Stimulated activated CD8-positive, alpha-beta memory T cell treated with anti-CD3 and anti-CD28 coated beads, Interleukin-4, amount 100 ng/mL, for 4 hours (primary cell): ENCODE measurements around the gene CRY1.
A peak's percentile ranks its signal among the peaks of the same experiment; 100 is the strongest.
"Not testable (repeated sequence)": the region's sequence is repeated elsewhere in the genome, so short reads cannot be mapped to it uniquely, and the experiment has no call there.

Source experiments
- DNase-seq, 2 donors: peaks; one replicate each; pipeline ENCODE4 v3.0.0-alpha.2; 2020; ENCODE audit warnings: low read depth in 2 of 2, low spot score in 1 of 2

Gene CRY1

DNA sequence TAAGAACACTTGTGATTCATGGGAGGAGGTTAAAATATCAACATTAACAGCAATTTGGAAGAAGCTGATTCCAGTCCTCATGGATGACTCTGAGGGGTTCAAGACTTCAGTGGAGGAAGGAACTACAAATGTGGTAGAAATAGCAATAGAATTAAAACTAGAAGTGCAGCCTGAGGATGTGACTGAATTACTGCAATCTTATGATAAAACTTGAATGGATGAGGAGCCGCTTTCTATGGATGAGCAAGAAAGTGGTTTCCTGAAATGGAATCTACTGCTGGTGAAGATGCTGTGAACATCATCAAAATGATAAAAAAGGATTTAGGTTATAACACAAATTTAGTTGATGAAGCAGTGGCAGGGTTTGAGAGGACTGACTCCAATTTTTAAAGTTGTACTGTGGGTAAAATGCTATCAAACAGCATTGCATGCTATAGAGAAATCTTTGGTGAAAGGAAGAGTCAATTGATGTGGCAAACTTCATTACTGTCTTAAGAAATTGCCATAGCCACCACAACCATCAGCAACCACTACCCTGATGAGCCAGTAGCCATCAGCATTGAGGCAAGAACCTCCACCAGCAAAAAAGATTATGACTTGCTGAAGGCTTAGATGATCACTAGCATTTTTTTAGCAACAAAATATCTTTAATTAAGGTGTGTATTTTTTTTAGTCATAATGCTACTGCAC lies 80.5 kb downstream of the CRY1 start:
- DNase-seq = no peak

DNA sequence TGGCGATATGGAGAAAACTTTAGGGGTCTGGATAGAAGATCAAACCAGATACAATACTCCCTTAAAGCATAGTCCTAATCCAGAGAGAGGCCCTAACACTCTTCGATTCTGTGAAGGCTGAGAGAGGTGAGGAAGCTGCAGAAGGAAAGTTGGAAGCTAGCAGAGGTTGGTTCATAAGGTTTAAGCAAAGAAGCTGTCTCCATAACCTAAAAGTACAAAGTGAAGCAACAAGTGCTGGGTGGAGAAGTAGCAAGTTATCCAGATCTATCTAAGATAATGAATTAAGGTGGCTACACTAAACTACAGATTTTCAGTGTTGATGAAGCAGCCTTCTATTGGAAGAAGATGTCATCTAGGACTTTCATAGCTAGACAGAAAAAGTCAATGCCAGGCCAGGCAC lies 81.8 kb downstream of the CRY1 start:
- DNase-seq = no peak

DNA sequence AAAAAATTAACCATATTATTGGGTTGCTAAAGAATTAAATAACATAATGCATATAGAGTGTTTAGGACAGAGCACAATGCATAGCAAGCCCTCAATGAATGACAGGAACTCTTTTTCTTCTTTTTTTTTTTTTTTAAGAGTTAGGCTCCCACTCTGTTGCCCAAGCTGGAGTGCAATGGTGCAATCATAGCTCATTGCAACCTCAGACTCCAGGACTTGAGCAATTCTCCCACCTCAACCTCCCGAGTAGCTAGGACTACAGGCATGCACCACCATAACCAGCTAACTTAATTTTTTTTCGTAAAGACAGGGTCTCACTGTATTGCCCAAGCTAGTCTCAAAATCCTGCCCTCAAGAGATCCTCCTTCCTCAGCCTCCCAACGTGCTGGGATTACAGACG lies 85.9 kb downstream of the CRY1 start:
- no peak for DNase-seq

DNA sequence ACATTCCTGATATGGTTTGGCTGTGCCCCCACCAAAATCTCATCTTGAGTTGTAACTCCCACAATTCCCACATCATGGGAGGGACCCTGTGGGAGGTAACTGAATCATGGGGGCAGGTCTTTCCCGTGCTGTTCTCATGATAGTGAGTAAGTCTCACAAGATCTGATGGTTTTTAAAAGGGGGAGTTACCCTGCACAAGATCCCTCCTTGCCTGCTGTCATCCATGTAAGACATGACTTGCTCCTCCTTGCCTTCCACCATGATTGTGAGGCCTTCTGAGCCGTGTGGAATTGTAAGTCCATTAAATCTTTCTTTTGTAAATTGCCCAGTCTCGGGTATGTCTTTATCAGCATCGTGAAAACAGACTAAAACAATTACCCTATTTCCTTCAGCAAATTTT lies 90.7 kb downstream of the CRY1 start:
- not testable (repeated sequence) for DNase-seq

DNA sequence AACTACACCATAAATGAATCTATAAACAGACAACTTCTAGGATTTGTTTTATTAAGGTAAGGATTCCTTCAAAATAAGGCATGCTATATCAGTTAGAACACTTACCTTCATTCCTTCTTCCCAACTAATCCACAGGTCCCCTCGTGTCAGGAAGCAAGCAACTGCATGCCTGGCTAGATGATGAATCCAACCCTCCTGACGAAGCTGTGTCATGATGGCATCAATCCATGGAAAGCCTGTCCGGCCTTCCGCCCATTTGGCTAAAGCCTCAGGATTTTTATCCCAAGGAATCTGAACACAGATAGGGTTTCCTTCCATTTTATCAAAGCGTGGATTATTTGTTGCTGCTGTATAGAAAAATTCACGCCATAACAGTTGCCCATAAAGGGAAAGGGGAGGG lies 93.9 kb downstream of the CRY1 start:
- no peak for DNase-seq

DNA sequence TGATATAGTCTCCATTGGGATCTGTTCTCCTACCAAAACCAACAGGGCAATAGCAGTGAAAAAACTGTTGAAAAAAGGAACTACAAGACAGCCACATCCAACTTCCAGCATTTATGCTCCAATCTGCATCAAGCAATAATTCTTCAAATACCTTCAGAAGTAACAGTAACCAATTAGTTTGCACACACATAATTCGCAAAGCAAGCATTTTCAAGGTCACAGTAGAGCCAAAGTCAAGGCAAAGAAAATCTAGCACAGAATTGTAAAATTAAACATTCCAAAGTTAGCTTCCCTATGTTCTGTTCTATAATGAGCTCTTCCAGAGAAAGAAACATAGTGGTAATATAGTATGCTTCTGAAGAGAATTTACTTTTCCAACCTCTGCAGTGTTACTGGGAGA lies 95.4 kb downstream of the CRY1 start:
- DNase-seq = no peak

DNA sequence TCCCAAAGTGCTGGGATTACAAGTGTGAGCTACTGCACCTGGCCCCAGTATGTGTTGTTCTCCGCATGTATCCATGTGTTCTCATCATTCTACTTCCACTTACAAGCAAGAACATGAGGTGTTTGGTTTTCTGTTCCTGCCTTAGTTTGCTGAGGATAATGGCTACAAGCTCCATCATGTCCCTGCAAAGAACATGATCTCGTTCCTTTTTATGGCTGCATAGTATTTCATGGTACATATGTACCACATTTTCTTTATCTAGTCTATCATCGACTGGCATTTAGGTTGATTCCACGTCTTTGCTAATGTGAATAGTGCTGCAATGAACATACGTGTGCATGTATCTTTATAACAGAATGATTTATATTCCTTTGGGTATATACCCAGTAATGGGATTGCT lies 97.2 kb downstream of the CRY1 start:
- DNase-seq = not testable (repeated sequence)

DNA sequence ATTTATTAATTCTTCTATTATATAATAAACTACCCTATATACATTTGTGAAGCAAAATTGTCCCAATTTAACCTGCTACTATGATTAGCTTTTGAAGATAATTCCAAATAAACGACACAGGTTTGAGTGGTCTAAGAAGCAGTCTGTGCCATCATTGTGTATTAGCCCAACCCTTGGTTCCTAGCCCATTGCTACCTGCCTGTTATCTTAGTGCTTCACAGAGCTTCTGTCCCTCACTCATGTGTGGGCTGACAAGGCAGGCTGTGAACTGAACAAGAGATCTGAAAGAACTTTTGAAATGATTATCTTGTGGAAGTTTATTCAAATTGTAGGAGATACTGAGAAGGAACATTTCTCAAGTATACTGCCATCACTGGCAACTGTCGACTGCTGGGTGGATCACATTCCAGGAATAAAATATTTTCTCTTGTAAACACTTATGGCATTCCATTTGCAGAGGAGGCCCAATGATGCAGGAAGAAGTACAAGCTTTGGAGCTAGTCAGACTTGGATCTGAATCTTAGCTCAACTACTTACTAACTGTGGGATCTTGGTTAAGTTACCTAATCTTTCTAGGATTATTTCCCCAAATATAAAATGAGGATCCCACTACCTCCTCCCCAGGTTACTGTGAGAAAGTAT lies 98.6 kb downstream of the CRY1 start:
- DNase-seq = no peak

DNA sequence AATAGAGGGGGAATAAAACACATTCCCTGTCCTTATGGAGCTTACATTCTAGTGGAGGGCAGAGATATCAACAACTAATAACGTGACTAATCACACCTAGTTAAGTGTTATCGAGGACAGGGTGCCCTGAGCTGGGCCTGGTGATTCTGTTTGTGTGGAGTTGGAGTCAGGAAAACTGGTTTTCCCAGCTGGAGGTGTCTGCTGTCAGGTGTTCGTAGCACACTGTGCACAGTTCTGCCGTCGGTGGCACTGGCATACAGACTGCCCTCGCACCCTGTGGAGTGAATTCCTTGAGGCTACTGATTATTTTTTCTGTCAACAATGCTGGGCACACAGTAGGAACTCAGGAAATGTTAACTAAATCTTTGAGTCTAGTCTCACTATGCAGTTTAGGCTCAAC lies 105.5 kb downstream of the CRY1 start:
- no peak for DNase-seq

DNA sequence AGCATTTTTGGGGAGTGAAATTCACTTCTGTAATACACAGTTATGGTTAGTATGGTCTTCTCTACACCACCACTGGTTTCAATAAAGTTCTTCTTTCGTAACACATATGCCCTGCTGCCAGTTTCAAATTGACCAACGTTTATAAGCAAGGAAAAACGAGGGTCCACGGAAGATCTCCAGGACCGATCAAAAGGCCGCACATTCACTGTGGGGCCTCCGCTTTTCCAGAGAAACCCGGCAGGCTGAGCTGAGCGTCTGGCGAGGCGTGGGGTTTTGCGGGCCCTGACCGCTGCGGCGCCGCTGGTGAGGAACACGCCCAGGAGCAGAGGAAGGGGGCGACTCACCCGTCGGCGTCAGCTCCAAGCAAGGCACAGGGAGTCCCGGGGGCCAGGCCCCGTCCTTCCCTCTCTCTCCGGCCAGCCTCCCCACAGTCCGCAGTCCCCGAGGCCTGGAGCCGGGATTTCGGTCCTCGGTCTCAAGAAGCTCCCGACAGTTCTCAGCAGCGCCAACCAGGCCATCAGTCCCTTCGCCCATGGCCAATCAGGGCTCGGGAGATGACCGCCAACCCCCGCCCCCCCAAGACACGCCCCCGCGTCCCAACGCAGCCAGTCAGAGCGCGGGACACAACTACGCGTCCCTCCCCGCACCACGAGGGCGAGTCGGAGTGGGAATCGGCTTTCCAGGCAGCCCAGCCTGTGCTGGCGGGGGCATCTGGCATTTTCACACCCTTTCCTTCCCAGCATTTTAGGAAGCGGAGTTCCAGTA lies 106.5 kb downstream of the CRY1 start, which contains the start of gene MTERF2:
Gene MTERF2, minus strand, starts transcription at position 522 of the 765 bp plus-strand sequence. CDS start 8,432 bp downstream, outside the sequence.
- DNase-seq = peak; percentile 31 to 54

DNA sequence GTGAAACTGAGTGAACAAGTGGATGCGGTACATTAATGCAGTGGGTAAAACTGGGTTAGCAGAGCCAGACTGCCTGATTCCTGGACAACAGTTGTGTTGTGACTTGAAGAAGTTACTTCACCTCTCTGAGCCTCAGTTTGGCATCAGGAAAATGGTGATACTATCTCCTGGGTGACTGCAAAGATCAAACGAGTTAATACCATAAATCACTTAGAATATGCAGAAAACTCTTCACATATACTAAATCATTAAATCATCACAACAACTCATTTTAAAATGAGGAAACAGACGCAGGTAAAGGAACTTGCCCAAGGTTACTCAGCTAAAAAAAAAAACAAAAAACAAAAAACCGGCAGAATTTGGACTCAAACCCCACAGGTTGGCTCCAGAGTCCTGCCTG lies 107.2 kb downstream of the CRY1 start:
- no peak for DNase-seq

DNA sequence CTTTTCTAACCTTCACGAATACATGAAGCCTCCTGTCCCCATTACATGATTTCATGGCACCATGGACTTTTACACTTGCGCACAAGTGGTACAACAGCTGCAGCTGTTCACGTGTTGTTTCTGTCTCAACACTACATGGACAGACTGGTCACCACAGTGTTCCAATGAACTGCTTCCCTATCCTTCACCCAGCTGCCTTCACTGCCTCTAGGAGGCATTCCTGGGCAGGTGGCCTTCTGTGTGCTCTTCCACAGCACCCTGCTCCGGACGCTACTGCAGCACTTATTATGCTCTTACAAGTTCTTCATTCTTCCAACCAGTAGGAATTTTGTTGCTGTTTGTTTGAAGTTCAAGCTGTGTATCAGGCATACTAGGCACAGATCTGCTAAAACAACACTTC lies 107.9 kb downstream of the CRY1 start:
- no peak for DNase-seq

DNA sequence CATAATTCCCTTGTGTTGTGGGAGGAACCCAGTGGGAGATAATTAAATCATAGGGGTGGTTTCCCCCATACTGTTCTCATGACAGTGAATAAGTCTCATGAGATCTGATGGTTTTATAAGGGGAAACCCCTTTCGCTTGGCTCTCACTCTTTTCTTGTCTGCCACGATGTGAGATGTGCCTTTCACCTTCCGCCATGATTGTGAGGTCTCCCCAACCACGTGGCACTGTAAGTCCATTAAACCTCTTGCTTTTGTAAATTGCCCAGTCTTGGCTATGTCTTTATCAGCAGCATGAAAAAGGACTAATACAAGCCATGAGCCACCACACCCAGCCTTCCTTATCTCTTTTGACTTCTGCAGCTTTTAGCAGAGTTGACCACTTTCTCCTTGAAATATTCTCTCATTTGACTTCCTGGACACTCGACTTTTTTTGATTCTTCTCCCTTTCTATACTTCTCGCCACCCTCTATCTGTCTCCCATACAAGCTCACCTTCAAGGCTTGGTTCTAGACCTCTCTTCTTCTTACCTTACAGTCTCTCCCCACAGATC lies 108.7 kb downstream of the CRY1 start:
- no peak for DNase-seq

DNA sequence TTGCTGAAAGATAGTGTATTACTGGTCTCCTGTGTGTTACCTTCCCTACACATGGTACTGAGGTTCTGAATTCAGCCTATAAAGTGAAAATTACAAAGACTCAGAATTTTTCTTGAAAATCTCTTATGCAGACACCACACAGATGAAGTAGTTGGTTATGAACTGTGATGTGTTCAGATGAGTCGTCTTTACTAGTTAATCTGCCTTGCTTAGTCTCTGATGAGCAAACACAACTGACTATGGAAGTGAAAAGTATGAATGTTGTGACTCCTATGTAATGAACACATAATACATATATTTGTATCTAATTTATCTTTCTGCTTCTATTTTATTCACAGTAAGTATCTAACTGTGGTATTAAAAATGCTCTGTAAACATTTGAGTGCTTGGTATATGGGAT lies 111.1 kb downstream of the CRY1 start:
- DNase-seq = no peak

DNA sequence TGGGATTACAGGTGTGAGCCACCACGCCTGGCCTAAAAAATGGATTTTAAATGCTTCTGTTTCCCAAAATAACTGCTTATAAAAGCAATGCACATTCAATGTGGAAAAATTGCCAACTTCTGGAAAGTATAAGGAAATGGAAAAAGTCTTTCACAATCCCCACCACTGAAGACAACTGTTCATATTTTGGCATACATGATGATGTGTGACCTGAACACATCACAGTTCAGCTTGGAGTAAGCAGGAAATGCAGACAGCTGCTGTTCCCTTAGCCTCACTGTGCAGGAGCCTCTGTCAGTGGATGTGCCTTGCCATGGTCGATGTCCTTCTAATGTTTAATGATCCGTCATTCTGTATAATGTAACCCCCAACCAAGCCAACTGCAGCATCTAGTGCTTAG lies 111.6 kb downstream of the CRY1 start:
- DNase-seq = no peak

DNA sequence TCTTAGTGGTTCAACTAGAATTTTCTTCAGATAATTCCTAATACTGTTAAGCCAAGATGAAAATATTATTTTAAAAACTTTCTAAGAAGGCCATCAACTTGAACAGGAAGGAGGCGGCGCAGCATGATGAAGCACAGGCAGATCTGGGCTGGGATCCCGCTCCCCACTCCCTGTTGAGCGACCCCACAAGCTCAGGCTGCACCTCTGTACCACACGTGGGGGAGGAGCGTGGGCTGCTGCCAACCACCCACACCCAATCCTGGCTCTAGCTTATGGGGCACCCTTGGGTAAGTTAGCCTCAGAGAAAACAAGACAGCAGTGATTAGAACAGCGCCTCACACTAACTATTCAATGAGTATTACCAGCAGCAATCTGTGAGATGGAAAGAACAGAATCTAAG lies 112.4 kb downstream of the CRY1 start:
- DNase-seq = no peak

DNA sequence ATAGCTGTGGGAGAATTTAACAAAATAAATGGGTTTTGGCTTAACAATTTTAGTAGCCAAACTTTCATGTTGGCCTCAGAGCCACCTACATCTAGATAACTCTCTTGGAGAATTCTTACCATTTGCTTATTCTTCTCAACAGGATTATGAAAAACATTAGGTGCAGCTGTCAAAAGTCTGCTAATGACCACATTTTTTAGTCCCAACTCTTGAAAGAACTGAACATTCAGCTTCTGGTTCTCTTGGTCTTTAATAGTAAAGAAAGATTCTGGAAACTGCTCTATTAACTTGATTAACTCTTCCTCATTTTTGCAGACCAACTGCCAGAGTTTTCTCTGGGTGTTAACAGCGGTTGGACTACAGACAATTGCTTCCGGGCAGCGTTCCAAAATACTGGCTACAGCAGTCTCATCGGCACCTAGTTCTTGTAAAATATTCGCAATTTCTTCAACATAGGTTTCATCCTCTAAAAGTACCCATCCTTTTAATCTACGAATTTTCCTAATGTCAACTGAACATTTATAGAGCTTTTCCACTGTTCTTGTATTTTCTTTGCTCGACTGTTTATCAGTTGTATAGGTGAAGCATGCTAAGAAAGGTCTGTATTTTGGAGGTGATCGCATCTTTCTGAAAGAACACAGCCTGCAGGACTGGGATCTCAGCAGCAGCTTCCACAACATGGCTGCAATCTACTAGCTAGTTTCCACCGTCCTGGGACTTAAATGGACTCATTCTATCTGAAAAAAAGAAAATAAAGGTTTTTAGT lies 115.1 kb downstream of the CRY1 start:
- no peak for DNase-seq

DNA sequence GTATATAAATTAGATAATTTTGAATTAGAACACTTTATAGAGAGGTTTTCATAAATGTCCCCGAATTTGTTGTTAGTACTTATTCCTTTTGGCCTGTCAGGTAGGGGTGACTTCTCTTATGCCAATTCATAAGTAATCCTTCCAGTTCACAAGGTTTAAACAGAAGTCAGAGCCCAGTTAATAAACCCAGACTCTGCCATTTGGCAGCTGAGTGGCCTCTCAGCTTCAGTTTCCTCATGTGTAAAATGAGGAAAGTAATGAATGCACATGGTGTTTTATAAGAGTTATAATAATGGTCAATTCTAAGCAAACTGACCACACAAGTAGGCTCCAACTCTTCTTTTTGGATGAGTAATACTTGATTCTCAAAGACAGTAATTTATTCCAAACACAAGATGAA lies 116.7 kb downstream of the CRY1 start:
- no peak for DNase-seq

DNA sequence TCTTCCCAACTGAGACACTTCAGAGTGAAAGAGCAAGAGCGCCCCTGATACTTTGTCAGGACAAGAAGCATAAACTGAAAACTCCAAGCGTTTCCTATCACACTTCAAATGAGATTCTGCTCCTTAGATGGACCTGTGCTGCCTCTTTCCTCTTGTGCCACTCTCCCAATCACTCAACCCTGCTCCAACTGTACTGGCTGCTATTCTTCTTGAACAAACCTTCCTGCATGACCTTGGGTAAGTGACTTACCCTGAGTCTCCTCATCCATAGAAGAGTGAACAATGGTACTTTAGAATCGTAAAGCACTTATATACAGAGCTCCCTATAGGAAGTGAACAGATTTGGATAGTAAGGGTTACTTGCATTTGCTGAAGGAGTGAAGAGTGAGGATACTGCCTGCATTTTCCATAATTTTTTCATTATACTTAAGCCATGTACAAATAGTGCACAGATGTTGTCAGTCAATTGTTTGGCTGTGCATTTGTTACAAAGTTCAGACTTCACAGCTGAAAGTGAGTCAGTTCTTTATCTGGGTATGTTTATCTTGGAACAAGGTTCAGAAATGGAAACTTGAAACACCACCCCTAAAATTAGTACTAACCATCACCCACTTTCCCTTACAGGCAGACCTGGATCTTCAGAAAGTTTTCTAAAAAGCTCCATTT lies 117.2 kb downstream of the CRY1 start:
- no peak for DNase-seq

DNA sequence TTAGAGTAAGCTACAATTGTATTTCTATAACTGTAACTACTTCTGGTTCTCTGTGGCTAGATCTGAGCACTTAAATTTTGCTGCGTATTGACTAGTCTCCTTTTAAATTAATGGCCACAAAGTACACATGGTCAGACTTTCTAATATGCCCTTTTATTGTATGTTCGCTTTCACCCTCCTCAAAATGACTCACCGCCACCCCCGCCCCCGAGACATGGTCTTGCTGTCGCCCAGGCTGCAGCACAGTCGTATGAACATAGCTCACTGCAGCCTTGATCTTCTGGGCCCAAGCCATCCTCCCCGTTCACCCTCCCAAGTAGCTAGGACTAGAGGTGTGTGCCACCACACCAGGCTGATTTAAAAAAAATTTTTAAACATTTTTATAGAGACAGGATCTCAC lies 118.3 kb downstream of the CRY1 start:
- no peak for DNase-seq

DNA sequence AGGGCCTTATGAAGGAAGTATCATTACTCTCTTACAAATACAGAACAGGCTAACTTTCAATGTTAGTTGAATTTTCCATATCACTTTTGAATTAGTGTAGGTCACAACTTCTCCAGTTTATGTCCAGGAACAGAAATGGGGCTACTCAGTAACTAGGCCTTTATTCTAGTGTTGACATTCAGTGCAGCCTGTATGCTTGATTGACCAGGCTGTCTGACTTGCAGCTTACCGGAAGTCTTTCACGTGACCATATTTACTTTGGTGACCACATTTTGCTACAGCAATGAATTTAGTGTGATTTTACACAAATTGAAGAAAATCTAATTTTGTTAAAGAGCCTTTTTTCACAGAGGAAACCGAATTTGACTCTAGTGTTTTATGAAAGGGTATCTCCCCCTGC lies 118.8 kb downstream of the CRY1 start:
- DNase-seq = no peak
